HG02938 (cell line): ENCODE data around the gene MAP2K2.

Source experiments
- ATAC-seq: cut with Tn5 transposase; IDR thresholded peaks from one replicate; pipeline ENCODE4 v1.9.1; 2021; ENCODE audit warnings: mild to moderate bottlenecking, moderate library complexity; ENCODE audit not compliant: unreplicated experiment

Gene MAP2K2

GRCh38 chr19:4045597-4046361, 78.1 kb downstream of the MAP2K2 start:
- no peak for ATAC-seq

- no peak for ATAC-seq
Observed at GRCh38 chr19:4044990-4045465, 78.9 kb downstream of the MAP2K2 start.

- no peak for ATAC-seq
Observed at GRCh38 chr19:4043966-4044715, 79.8 kb downstream of the MAP2K2 start.

- no peak for ATAC-seq
Observed at GRCh38 chr19:4043401-4043800, 80.5 kb downstream of the MAP2K2 start.

GRCh38 chr19:4042731-4043082, 81.2 kb downstream of the MAP2K2 start:
- no peak for ATAC-seq

GRCh38 chr19:4042064-4042730, 81.7 kb downstream of the MAP2K2 start:
- ATAC-seq, result no peak
